HG02642 (cell line): ENCODE measurements around the gene ZNF878.
"Not testable (repeated sequence)": the region's sequence is repeated elsewhere in the genome, so short reads cannot be mapped to it uniquely, and the experiment has no call there.

Experiments
- ATAC-seq: cut with Tn5 transposase; IDR thresholded peaks from one replicate; pipeline ENCODE4 v1.9.1; 2021; ENCODE audit warnings: mild to moderate bottlenecking; ENCODE audit not compliant: unreplicated experiment, poor library complexity

ZNF878 gene

GRCh38 chr19:12052497-12053169 lies at the start of gene ZNF878:
Gene ZNF878, minus strand, starts transcription at chr19:12052961. Its CDS starts 160 bp downstream, at chr19:12052801.
- ATAC-seq, result peak; percentile 93

GRCh38 chr19:12098040-12098439 lies 45.3 kb upstream of the ZNF878 start:
- ATAC-seq, result no peak

- ATAC-seq, result no peak
These were observed 42.5 kb upstream of the ZNF878 start for GRCh38 chr19:12095111-12095790.

- ATAC-seq, result no peak
These were observed 41.0 kb upstream of the ZNF878 start for GRCh38 chr19:12093777-12094176.

- ATAC-seq, result no peak
These were observed 40.2 kb upstream of the ZNF878 start for GRCh38 chr19:12092956-12093355.

- ATAC-seq, result peak; percentile 71
These were observed 39.5 kb upstream of the ZNF878 start for GRCh38 chr19:12092065-12092867.

- ATAC-seq, result no peak
These were observed 38.0 kb upstream of the ZNF878 start for GRCh38 chr19:12090807-12091206.

- ATAC-seq, result no peak
These were observed 32.5 kb upstream of the ZNF878 start for GRCh38 chr19:12085074-12085818.

- ATAC-seq, result not testable (repeated sequence)
These were observed 30.6 kb upstream of the ZNF878 start for GRCh38 chr19:12083336-12083735.

- no peak for ATAC-seq
These were observed 24.6 kb upstream of the ZNF878 start for GRCh38 chr19:12077375-12077774.

GRCh38 chr19:12076331-12076730 lies 23.6 kb upstream of the ZNF878 start:
- not testable (repeated sequence) for ATAC-seq

- no peak for ATAC-seq
These were observed 22.9 kb upstream of the ZNF878 start for GRCh38 chr19:12075538-12076139.

GRCh38 chr19:12064590-12065538 lies 12.1 kb upstream of the ZNF878 start, which contains the start of gene ZNF844:
Gene ZNF844, plus strand, starts transcription at chr19:12064731. Its CDS starts 143 bp downstream, at chr19:12064874.
- peak; percentile 90 for ATAC-seq

GRCh38 chr19:12055784-12056183 lies 3.0 kb upstream of the ZNF878 start:
- ATAC-seq, result no peak

GRCh38 chr19:12052091-12052496 lies 667 bp downstream of the ZNF878 start:
- no peak for ATAC-seq

GRCh38 chr19:12047868-12048267 lies 4.9 kb downstream of the ZNF878 start:
- no peak for ATAC-seq

- no peak for ATAC-seq
These were observed 8.9 kb downstream of the ZNF878 start for GRCh38 chr19:12043752-12044422.

GRCh38 chr19:12042893-12043292 lies 9.9 kb downstream of the ZNF878 start:
- ATAC-seq, result no peak
